A549 (cell line): ENCODE measurements around the gene PYGM.

ENCODE experiments used
- CBX8 ChIP-seq: fragments of 200-600 bp; sonication (generic); IDR thresholded peaks from 2 replicates; pipeline ENCODE4 v1.6.1; 2016
- CTCF ChIP-seq: fragments of >200 bp; sonication (Bioruptor Twin); formaldehyde crosslinking; IDR thresholded peaks from 3 replicates; pipeline ENCODE4 v1.5.1; 2016
- EP300 ChIP-seq, 2 experiments: fragments of >200 bp; sonication (Bioruptor Twin); formaldehyde crosslinking; IDR thresholded peaks; 2 replicates in 1 of 2; 3 replicates in 1 of 2; pipeline ENCODE4 v1.6.1; 2016 to 2017
- HDAC2 ChIP-seq: fragments of 200-600 bp; sonication (generic); IDR thresholded peaks from 2 replicates; pipeline ENCODE4 v1.6.1; 2016
- JUNB ChIP-seq: fragments of >200 bp; sonication (Bioruptor Twin); formaldehyde crosslinking; IDR thresholded peaks from 2 replicates; pipeline ENCODE4 v1.6.1; 2016
- MAFK ChIP-seq: fragments of 450-650 bp; IDR thresholded peaks from 2 replicates; pipeline ENCODE4 v1.6.1; 2014; ENCODE audit not compliant: partially characterized antibody
- MAX ChIP-seq: IDR thresholded peaks from 2 replicates; pipeline ENCODE4 v1.6.1; 2012
- NFE2L2 ChIP-seq: fragments of 150-350 bp; conservative IDR thresholded peaks from 2 replicates; pipeline ENCODE4 v1.6.1; 2014; ENCODE audit warnings: low read length
- POLR2A ChIP-seq: IDR thresholded peaks from 2 replicates; pipeline ENCODE4 v1.6.1; 2012; ENCODE audit warnings: mild to moderate bottlenecking, low read length
- POLR2AphosphoS2 ChIP-seq: conservative IDR thresholded peaks from 2 replicates; pipeline ENCODE4 v1.6.1; 2012; ENCODE audit warnings: low read length, improper control_type of control experiment, inconsistent platforms
- REST ChIP-seq: fragments of 200-600 bp; sonication (generic); IDR thresholded peaks from 2 replicates; pipeline ENCODE4 v1.6.1; 2016; ENCODE audit warnings: antibody characterized with exemption, mild to moderate bottlenecking, moderate library complexity

GRCh38 chr11:64726867-64727530 lies 32.8 kb downstream of the PYGM start:
- TF ChIP-seq MAFK = no peak
- TF ChIP-seq CTCF = no peak
- no peak for TF ChIP-seq JUNB
- TF ChIP-seq EP300 (IDR thresholded peaks at IDR 0.05) = no peak
- no peak for TF ChIP-seq REST
- TF ChIP-seq POLR2A = no peak
- no peak for TF ChIP-seq MAX
- TF ChIP-seq HDAC2 = no peak
- TF ChIP-seq POLR2AphosphoS2 = no peak
- TF ChIP-seq CBX8 = no peak
- TF ChIP-seq NFE2L2 = no peak
